Stimulated activated CD8-positive, alpha-beta memory T cell treated with anti-CD3 and anti-CD28 coated beads, Interleukin-7, amount 100 ng/mL, for 24 hours (primary cell): ENCODE data around the gene BBS12.
"Not testable (repeated sequence)": the region's sequence is repeated elsewhere in the genome, so short reads cannot be mapped to it uniquely, and the experiment has no call there.

ENCODE experiments used
- DNase-seq: peaks from one replicate; pipeline ENCODE4 v3.0.0-alpha.2; 2020; ENCODE audit warnings: low read depth

BBS12 gene

DNA sequence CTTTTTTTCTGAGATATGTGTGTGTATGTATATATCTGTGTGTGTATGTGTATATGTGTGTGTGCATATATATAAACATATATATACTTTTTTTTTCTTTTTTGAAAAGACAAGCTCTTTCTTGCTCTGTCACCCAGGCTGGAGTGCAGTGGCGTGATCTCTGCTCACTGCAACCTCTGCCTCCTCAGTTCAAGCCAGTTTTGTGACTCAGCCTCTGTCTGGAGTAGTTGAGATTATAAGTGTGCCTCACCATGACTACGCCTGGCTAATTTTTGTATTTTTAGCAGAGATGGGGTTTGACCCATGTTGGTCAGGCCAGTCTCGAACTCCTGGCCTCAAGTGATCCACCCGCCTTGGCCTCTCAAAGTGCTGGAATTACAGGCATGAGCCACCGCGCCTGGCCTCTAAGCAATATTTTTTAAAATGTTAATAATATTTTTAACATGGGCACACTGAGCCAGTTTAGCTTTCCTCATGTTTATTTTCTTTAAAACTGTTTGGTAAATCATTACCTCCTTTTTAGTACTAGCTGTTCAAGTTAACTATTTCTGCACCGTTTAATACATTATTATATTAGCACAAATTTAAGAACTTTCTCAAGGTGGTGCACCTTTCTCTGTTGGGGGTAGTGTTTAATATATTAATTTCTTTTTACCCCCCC lies 33.3 kb downstream of the BBS12 start:
- no peak for DNase-seq

GRCh38 chr4:122766353-122766705 lies 33.8 kb downstream of the BBS12 start:
- no peak for DNase-seq

- no peak for DNase-seq
Observed at GRCh38 chr4:122766950-122767349, 34.4 kb downstream of the BBS12 start.

DNA sequence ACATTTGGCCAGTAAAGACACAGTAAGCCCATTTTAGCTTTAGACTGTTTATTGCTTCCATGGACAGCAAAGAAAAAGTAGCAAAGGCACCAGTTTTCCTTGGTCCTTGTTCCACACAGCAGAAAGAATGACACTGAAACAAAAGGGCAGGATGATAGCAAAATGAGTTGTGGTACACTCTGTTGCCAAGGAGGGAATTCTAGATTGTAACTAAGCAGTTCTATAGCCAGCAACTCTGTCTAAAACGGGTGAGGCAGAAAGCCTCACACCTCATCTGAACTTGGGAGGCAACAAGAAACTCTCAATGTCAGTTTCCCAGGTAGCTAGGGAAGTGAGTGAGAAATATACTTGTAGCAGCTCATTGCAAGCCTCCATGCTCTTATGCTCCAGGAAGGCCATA lies 39.2 kb downstream of the BBS12 start:
- no peak for DNase-seq

DNA sequence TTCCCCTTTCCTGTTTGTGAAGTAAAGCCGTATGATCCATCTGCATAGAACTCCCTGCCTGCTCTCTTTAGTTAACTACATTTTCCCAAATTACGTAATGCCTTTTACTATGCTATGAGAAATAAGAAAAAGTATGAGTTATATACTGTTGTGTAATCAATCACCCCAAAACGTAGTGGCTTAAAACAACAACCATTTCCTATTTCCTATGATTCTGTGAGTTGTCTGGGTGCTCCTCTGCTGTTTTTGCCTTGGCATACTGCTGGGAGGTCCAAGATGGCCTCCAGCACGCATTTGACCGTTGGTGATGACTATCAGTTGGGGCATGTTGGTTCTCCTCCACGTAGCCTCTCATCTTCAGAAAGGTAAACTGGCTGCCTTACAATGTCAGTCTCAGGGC lies 39.8 kb downstream of the BBS12 start:
- DNase-seq = no peak

- DNase-seq = no peak
Observed at GRCh38 chr4:122772986-122773385, 40.5 kb downstream of the BBS12 start.

- DNase-seq = no peak
Observed at GRCh38 chr4:122775039-122775438, 42.5 kb downstream of the BBS12 start.

DNA sequence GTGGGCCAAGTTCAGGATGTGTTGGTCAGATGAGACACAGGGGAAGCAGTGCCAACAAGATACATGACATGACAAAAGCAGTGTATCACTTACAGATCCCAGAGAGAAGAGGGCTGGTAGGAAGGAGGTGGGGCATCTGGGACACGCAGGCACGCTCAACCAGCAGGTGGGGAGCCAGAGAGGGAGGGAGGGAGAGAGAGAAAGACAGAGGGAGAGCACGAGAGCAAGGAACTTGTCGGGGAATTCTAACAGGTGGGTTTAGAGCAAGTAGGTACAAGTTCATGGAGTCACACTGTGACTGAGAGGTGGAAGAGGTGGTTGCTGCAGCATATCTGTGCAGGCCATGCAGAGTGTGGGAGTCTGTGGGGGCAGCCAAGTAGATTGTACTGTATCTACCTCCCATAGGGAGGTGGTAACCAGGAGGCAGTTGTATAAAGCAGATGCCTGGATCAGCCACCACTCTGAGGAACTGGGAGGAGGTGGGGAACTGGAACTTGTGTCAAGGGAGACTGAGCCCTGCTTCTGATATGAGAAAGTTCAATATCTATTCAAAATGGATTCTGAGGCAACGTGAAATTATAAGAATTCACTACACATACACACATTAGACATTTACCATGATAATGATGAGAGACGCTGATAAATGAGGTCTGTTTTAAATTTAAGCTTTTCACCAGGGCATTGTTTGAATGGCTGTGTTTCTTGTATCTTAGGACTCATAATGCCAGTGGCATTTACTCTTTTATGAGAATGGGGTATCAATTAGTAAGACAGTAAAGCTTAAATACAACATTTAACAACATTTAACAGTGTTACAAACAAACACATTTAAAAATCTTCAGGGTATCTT lies 43.7 kb downstream of the BBS12 start:
- no peak for DNase-seq

- DNase-seq = no peak
Observed at GRCh38 chr4:122776916-122777315, 44.4 kb downstream of the BBS12 start.

GRCh38 chr4:122777846-122778673 lies 45.6 kb downstream of the BBS12 start:
- DNase-seq = no peak

DNA sequence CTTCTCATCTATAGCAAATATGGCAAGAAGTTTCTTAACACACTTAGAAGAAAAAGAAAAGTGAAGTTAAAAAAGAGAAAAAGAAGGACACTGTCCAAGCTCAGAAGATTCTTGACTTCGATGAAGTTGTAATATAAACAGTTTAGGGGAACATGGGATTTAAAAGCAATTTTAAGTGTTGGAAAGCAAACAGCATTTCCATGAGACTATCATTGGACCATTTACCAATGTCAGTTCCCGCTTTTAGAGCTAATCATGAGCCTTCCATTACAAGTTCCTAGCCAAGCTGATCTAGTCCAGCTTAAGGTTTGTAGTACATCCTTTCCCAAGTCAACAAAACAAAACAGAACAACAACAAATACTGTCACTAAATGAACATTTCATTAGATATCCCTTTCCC lies 49.0 kb downstream of the BBS12 start:
- DNase-seq = no peak

GRCh38 chr4:122783301-122784215 lies 51.1 kb downstream of the BBS12 start:
- no peak for DNase-seq

DNA sequence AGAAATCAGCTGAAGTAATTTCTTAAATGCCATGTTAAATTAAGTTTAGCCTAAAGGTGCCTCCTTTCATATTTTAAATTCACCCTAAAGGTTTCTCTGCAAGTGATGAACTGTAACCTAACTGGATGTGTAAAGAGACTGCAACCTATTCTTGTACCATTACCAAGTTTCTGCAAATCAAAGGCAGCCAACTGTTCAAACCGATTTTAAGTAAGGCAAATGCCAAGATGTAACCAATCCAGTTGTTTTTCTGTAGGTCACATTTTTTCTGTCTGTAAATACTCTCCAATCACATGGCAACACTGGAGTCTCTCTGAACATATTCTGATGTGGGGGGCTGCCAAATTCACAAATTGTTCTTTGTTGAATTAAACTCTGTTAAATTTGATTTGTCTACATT lies 51.8 kb downstream of the BBS12 start:
- DNase-seq = no peak

DNA sequence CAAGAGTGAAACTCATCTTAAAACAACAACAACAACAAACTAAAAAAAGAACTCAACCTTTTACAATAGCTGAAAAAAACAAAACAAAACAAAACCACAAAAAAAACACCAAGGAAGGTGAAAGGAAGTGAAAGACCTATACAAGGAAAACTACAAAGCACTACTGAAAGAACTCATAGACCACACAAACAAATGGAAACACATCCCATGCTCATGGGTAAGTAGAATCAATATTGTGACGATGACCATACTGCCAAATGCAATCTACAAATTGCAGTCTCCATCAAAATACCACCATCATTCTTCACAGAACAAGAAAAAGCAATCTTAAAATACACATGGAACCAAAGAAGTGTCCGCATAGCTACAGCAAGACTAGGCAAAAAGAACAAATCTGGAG lies 52.6 kb downstream of the BBS12 start:
- no peak for DNase-seq

- DNase-seq = not testable (repeated sequence)
Observed at GRCh38 chr4:122786296-122786695, 53.8 kb downstream of the BBS12 start.

GRCh38 chr4:122786920-122787319 lies 54.4 kb downstream of the BBS12 start:
- DNase-seq = not testable (repeated sequence)

- DNase-seq = no peak
Observed at GRCh38 chr4:122787940-122788339, 55.4 kb downstream of the BBS12 start.

DNA sequence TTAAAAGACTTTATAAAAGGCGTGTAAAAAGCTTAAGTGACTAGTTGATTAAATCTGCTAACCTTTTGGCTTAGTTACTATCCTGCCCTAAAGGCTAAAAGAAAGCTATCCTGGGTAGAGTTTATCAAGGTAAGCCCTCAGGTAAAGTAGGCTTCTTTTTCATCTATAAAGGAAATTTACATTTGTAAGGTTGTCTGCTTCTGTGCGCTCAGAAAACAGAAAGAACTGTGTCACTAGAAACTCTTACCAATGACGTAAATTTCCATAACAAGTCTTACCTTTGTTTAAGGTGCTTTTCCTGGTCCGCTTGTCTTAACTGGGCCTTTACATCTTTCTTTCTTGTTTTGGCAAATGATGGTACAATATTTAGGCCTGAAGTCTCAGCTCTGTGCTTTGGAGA lies 56.4 kb downstream of the BBS12 start:
- no peak for DNase-seq

DNA sequence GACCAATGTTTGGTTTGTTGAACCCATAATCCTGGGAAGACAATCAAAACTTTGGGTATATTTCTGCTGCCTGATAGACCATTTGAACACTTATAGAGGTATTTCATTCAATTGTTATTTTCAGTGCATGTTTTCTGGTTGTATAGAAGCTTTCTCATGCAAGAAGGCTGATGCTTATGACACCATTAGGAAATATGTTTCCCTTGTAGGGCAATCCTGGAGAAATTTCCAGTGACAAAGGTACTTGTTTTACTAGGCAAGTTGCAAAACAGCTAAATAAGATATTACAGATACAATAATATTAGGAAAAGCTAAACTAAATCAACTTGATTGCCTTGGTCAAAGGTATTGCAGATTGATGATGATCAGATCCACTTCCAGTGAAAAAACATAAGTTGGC lies 61.3 kb downstream of the BBS12 start:
- no peak for DNase-seq
